Keratinocyte (primary cell): ENCODE data around the gene MGAT3. TPM values are rescaled to one million over a fixed set of nuclear protein-coding genes. Genes with fewer than 3 reads are reported as not detected.
A peak's percentile ranks its signal among the peaks of the same experiment; 100 is the strongest.

Experiments
- DNase-seq: peaks from one replicate; pipeline ENCODE4 v3.0.0-alpha.2; 2011; ENCODE audit warnings: low read depth, missing footprints, low spot score
- FAIRE-seq: peaks from 2 replicates; lab custom pipeline; 2011; peaks lifted over from hg19 to GRCh38; lab: Jason Lieb, UNC
- H2AFZ ChIP-seq: 2 replicates; pipeline ENCODE4 v1.6.0; 2012; ENCODE audit warnings: low read length, control low read depth, inconsistent platforms; ENCODE audit not compliant: control insufficient read depth
- H3K27ac ChIP-seq: 2 replicates; pipeline ENCODE4 v1.5.1; 2011; ENCODE audit warnings: low read length; ENCODE audit not compliant: control insufficient read depth, insufficient read depth
- H3K27me3 ChIP-seq: 3 replicates; pipeline ENCODE4 v1.6.0; 2011; ENCODE audit warnings: low read length; ENCODE audit not compliant: control insufficient read depth, insufficient read depth; ENCODE audit errors: extremely low read depth
- H3K36me3 ChIP-seq, 2 experiments: 2 replicates in 1 of 2; 3 replicates in 1 of 2; pipeline ENCODE4 v1.5.1; 2011; ENCODE audit warnings: low read length in 2 of 2, mild to moderate bottlenecking in 1 of 2; ENCODE audit not compliant: control insufficient read depth in 2 of 2, insufficient read depth in 2 of 2; ENCODE audit errors: extremely low read depth in 1 of 2
- H3K4me1 ChIP-seq: 3 replicates; pipeline ENCODE4 v1.5.1; 2011; ENCODE audit warnings: low read length; ENCODE audit not compliant: control insufficient read depth, insufficient read depth; ENCODE audit errors: extremely low read depth
- H3K4me2 ChIP-seq: 3 replicates; pipeline ENCODE4 v1.6.0; 2011; ENCODE audit warnings: low read depth, low read length; ENCODE audit not compliant: control insufficient read depth, insufficient read depth; ENCODE audit errors: extremely low read depth
- H3K4me3 ChIP-seq, 3 experiments: fragments of 200-600 bp in 1 of 3; sonication (generic) in 1 of 3; 2 replicates in 2 of 3; 3 replicates in 1 of 3; pipeline ENCODE4 v1.5.1; 2011 to 2016; ENCODE audit warnings: low read length in 3 of 3, mild to moderate bottlenecking in 3 of 3, control low read depth in 2 of 3, inconsistent platforms in 1 of 3, low read depth in 1 of 3, mixed read lengths in 1 of 3, mixed run types in 1 of 3, moderate library complexity in 1 of 3; ENCODE audit not compliant: control insufficient read depth in 2 of 3, insufficient read depth in 2 of 3; ENCODE audit errors: extremely low read depth in 1 of 3
- H3K79me2 ChIP-seq: 2 replicates; pipeline ENCODE4 v1.6.0; 2012; ENCODE audit warnings: low read length; ENCODE audit not compliant: control insufficient read depth, insufficient read depth
- H3K9ac ChIP-seq: 3 replicates; pipeline ENCODE4 v1.6.0; 2011; ENCODE audit warnings: low read length; ENCODE audit not compliant: control insufficient read depth, insufficient read depth; ENCODE audit errors: extremely low read depth
- H3K9me1 ChIP-seq: 3 replicates; pipeline ENCODE4 v1.6.0; 2011; ENCODE audit warnings: low read length; ENCODE audit not compliant: control insufficient read depth, insufficient read depth; ENCODE audit errors: extremely low read depth
- H3K9me3 ChIP-seq: 2 replicates; pipeline ENCODE4 v1.5.1; 2012; ENCODE audit warnings: low read depth, low read length; ENCODE audit not compliant: control insufficient read depth
- H4K20me1 ChIP-seq: 3 replicates; pipeline ENCODE4 v1.6.0; 2011; ENCODE audit warnings: low read length; ENCODE audit not compliant: control insufficient read depth, insufficient read depth; ENCODE audit errors: extremely low read depth
- CTCF ChIP-seq, 3 experiments: IDR thresholded peaks in 1 of 3; conservative IDR thresholded peaks in 1 of 3; optimal IDR thresholded peaks in 1 of 3; 2 replicates in 2 of 3; 3 replicates in 1 of 3; pipeline versions ENCODE3 to v1.5.1; 2011; ENCODE audit warnings: low read length in 3 of 3, mild to moderate bottlenecking in 3 of 3, moderate library complexity in 2 of 3, control low read depth in 1 of 3, inconsistent platforms in 1 of 3; ENCODE audit not compliant: insufficient read depth in 2 of 3; ENCODE audit errors: extremely low read depth in 1 of 3
- EZH2 ChIP-seq: IDR thresholded peaks from one replicate; pipeline ENCODE4 v1.6.1; 2012; ENCODE audit warnings: inconsistent platforms, mild to moderate bottlenecking, low read length, moderate library complexity
- dilution Hi-C: fragments of 300-500 bp; cut with MboI; formaldehyde crosslinking; loops from one replicate; pipeline ENCODE4 v1.7.0; 2020; ENCODE audit warnings: low sequenced_read_pairs; ENCODE audit not compliant: extremely low pct_ligation_motif_present
- polyA plus RNA-seq, 5 experiments: library from polyadenylated mRNA; depleted of rRNA in 3 of 5; stranded (reverse) in 3 of 5; stranded (forward) in 1 of 5; unstranded in 1 of 5; fragments of >200 nt; gene quantifications; 1 replicate in 1 of 5; 2 replicates in 3 of 5; 3 replicates in 1 of 5; pipeline versions ENCODE4 v1.2.1 to v1.2.3, GENCODE V29; 2011 to 2012; ENCODE audit warnings: missing spikeins in 2 of 5, low read depth in 1 of 5, low replicate concordance in 1 of 5

Gene MGAT3
- polyA plus RNA-seq, 1 donor (not counting 4 experiments of a cell fraction or from before 2014, with no cell fraction given): not detected

GRCh38 chr22:39408807-39409206 is 48.0 kb upstream of the MGAT3 start:
- peaks cover 0 to 3% of the 10 kb centered on the region in 2 experiments for H3K36me3 ChIP-seq
- H3K4me2 ChIP-seq: peak overlapping the region; percentile 62
- peaks cover 13% of the 10 kb centered on the region for H3K79me2 ChIP-seq
- H3K9me1 ChIP-seq: no peaks in the 10 kb centered on the region
- no peaks in the 10 kb centered on the region for H4K20me1 ChIP-seq
- H3K27ac ChIP-seq: peak overlapping the region; percentile 56
- H2AFZ ChIP-seq: no peak overlapping the region
- no peak overlapping the region for H3K9ac ChIP-seq
- H3K27me3 ChIP-seq: no peaks in the 10 kb centered on the region
- DNase-seq (no peak), FAIRE-seq (no peak)
- H3K4me3 ChIP-seq: no peak overlapping the region
- no peak for TF ChIP-seq CTCF (optimal IDR thresholded peaks at IDR 0.05 in 1 of 3, IDR thresholded peaks at IDR 0.05 in 1 of 3, conservative IDR thresholded peaks at IDR 0.05 in 1 of 3; ENCODE audit: extremely low read depth in 1 of 3, insufficient read depth in 2 of 3, low read length in 3 of 3)
- TF ChIP-seq EZH2: no peak
- peaks cover 12% of the 10 kb centered on the region for H3K4me1 ChIP-seq
- dilution Hi-C loops: no loop called here
- no peaks in the 10 kb centered on the region for H3K9me3 ChIP-seq

- H3K4me1 ChIP-seq: peaks cover 12% of the 10 kb centered on the region
- dilution Hi-C loops: no loop called here
- peaks cover 10% of the 10 kb centered on the region for H3K79me2 ChIP-seq
- no peak overlapping the region for H3K4me2 ChIP-seq
- H3K27ac ChIP-seq: no peak overlapping the region
- H3K9me3 ChIP-seq: no peaks in the 10 kb centered on the region
- peaks cover 0 to 3% of the 10 kb centered on the region in 2 experiments for H3K36me3 ChIP-seq
- TF ChIP-seq EZH2: no peak
- no peak for TF ChIP-seq CTCF (optimal IDR thresholded peaks at IDR 0.05 in 1 of 3, IDR thresholded peaks at IDR 0.05 in 1 of 3, conservative IDR thresholded peaks at IDR 0.05 in 1 of 3; ENCODE audit: extremely low read depth in 1 of 3, insufficient read depth in 2 of 3, low read length in 3 of 3)
- no peaks in the 10 kb centered on the region for H4K20me1 ChIP-seq
- H3K4me3 ChIP-seq: no peak overlapping the region
- no peak for DNase-seq
- H3K27me3 ChIP-seq: no peaks in the 10 kb centered on the region
- no peak overlapping the region for H3K9ac ChIP-seq
- no peak overlapping the region for H2AFZ ChIP-seq
- no peaks in the 10 kb centered on the region for H3K9me1 ChIP-seq
- no peak for FAIRE-seq
These were observed 47.2 kb upstream of the MGAT3 start for GRCh38 chr22:39409516-39410029.
